H9 (cell line): ENCODE results near the gene PREX1. TPM values are rescaled to one million over a fixed set of nuclear protein-coding genes. Genes with fewer than 3 reads are reported as not detected.

Source experiments
- DNase-seq: peaks from one replicate; pipeline ENCODE4 v3.0.0-alpha.2; 2017
- H2AFZ ChIP-seq: one replicate; pipeline ENCODE4 v1.6.1; 2013; ENCODE audit warnings: mild to moderate bottlenecking, low read length, control low read depth, moderate library complexity
- H2AK5ac ChIP-seq: 2 replicates; pipeline ENCODE4 v1.6.1; 2013; ENCODE audit warnings: low read length, control low read depth, mixed read lengths; ENCODE audit not compliant: insufficient read length
- H2BK120ac ChIP-seq: one replicate; pipeline ENCODE4 v1.6.1; 2013; ENCODE audit warnings: low read depth, mild to moderate bottlenecking, low read length, control low read depth, inconsistent platforms; ENCODE audit not compliant: poor library complexity, severe bottlenecking
- H2BK12ac ChIP-seq: 2 replicates; pipeline ENCODE4 v1.6.1; 2013; ENCODE audit warnings: low read length, control low read depth, mixed read lengths, low read depth; ENCODE audit not compliant: insufficient read length
- H2BK15ac ChIP-seq: 2 replicates; pipeline ENCODE4 v1.6.1; 2013; ENCODE audit warnings: low read depth, low read length, control low read depth
- H2BK20ac ChIP-seq: one replicate; pipeline ENCODE4 v1.6.1; 2013; ENCODE audit warnings: low read depth, mild to moderate bottlenecking, low read length, control low read depth, inconsistent platforms; ENCODE audit not compliant: poor library complexity, severe bottlenecking
- H2BK5ac ChIP-seq: 2 replicates; pipeline ENCODE4 v1.6.1; 2013; ENCODE audit warnings: low read length, control low read depth, mixed read lengths; ENCODE audit not compliant: insufficient read length
- H3K14ac ChIP-seq: 2 replicates; pipeline ENCODE4 v1.6.1; 2013; ENCODE audit warnings: low read length, control low read depth; ENCODE audit not compliant: insufficient read depth
- H3K18ac ChIP-seq: 2 replicates; pipeline ENCODE4 v1.6.1; 2013; ENCODE audit warnings: low read depth, mild to moderate bottlenecking, mixed read lengths, low read length, control low read depth; ENCODE audit not compliant: insufficient read length
- H3K23ac ChIP-seq: 2 replicates; pipeline ENCODE4 v1.6.1; 2013; ENCODE audit warnings: low read length, control low read depth, mixed read lengths, low read depth; ENCODE audit not compliant: insufficient read length
- H3K23me2 ChIP-seq: 2 replicates; pipeline ENCODE4 v1.6.1; 2013; ENCODE audit warnings: low read depth, mild to moderate bottlenecking, mixed read lengths, low read length, control low read depth; ENCODE audit not compliant: insufficient read length, poor library complexity, severe bottlenecking
- H3K27ac ChIP-seq: 2 replicates; pipeline ENCODE4 v1.5.1; 2013; ENCODE audit warnings: low read length, control low read depth, mixed read lengths, low read depth; ENCODE audit not compliant: insufficient read length
- H3K27me3 ChIP-seq: 2 replicates; pipeline ENCODE4 v1.6.1; 2013; ENCODE audit warnings: low read length, control low read depth, inconsistent platforms; ENCODE audit not compliant: insufficient read depth
- H3K4ac ChIP-seq: 2 replicates; pipeline ENCODE4 v1.6.1; 2013; ENCODE audit warnings: low read depth, mild to moderate bottlenecking, control low read depth, inconsistent platforms, low read length, moderate library complexity
- H3K4me1 ChIP-seq: 2 replicates; pipeline ENCODE4 v1.6.1; 2013; ENCODE audit warnings: low read length, control low read depth, inconsistent platforms; ENCODE audit not compliant: insufficient read depth
- H3K4me2 ChIP-seq: 2 replicates; pipeline ENCODE4 v1.6.1; 2013; ENCODE audit warnings: low read length, control low read depth, mixed read lengths; ENCODE audit not compliant: insufficient read length, insufficient read depth
- H3K56ac ChIP-seq: 2 replicates; pipeline ENCODE4 v1.6.1; 2013; ENCODE audit warnings: low read depth, mild to moderate bottlenecking, mixed read lengths, low read length, control low read depth; ENCODE audit not compliant: insufficient read length
- H3K79me1 ChIP-seq: 2 replicates; pipeline ENCODE4 v1.6.1; 2013; ENCODE audit warnings: low read depth, mild to moderate bottlenecking, moderate library complexity, low read length, control low read depth, inconsistent platforms; ENCODE audit not compliant: insufficient read depth, poor library complexity, severe bottlenecking
- H3K79me2 ChIP-seq: 2 replicates; pipeline ENCODE4 v1.6.1; 2013; ENCODE audit warnings: low read length, control low read depth, inconsistent platforms; ENCODE audit not compliant: insufficient read depth
- H3K9ac ChIP-seq: 2 replicates; pipeline ENCODE4 v1.6.1; 2013; ENCODE audit warnings: low read length, control low read depth, mixed read lengths; ENCODE audit not compliant: insufficient read length; ENCODE audit errors: extremely low read depth
- H3K9me3 ChIP-seq: one replicate; pipeline ENCODE4 v1.6.1; 2013; ENCODE audit warnings: low read depth, low read length, inconsistent platforms; ENCODE audit not compliant: control insufficient read depth
- H3T11ph ChIP-seq: one replicate; pipeline ENCODE4 v1.6.1; 2013; ENCODE audit warnings: mild to moderate bottlenecking, low read length, control low read depth, inconsistent platforms
- H4K20me1 ChIP-seq: one replicate; pipeline ENCODE4 v1.6.1; 2013; ENCODE audit not compliant: control insufficient read depth, insufficient read length, insufficient read depth
- H4K5ac ChIP-seq: 2 replicates; pipeline ENCODE4 v1.6.1; 2013; ENCODE audit warnings: low read depth, mild to moderate bottlenecking, mixed read lengths, low read length, control low read depth; ENCODE audit not compliant: insufficient read length
- H4K8ac ChIP-seq: replicated peaks from 2 replicates; pipeline ENCODE4 v1.6.1; 2013; ENCODE audit warnings: low read length, control low read depth, mixed read lengths, low read depth; ENCODE audit not compliant: insufficient read length
- H4K91ac ChIP-seq: 2 replicates; pipeline ENCODE4 v1.6.1; 2013; ENCODE audit warnings: low read depth, mild to moderate bottlenecking, moderate library complexity, mixed read lengths, low read length, control low read depth; ENCODE audit not compliant: insufficient read length
- H3K27ac Mint-ChIP-seq, 3 experiments: 2 replicates in 2 of 3; 3 replicates in 1 of 3; pipeline ENCODE4 v1.8.0; 2020 to 2021; ENCODE audit warnings: mixed read lengths in 3 of 3, mild to moderate bottlenecking in 1 of 3, moderate library complexity in 1 of 3
- H3K27me3 Mint-ChIP-seq: 2 replicates; pipeline ENCODE4 v1.8.0; 2021; ENCODE audit warnings: low read depth, mild to moderate bottlenecking, moderate library complexity, mixed read lengths
- H3K36me3 Mint-ChIP-seq, 3 experiments: 2 replicates in 2 of 3; 3 replicates in 1 of 3; pipeline ENCODE4 v1.8.0; 2020 to 2021; ENCODE audit warnings: low read depth in 3 of 3, mixed read lengths in 3 of 3; ENCODE audit not compliant: insufficient read depth in 1 of 3
- H3K4me1 Mint-ChIP-seq, 2 experiments: 2 replicates each; pipeline ENCODE4 v1.8.0; 2020; ENCODE audit warnings: mixed read lengths in 2 of 2
- H3K4me3 Mint-ChIP-seq, 2 experiments: 2 replicates in 1 of 2; 3 replicates in 1 of 2; pipeline ENCODE4 v1.8.0; 2020 to 2021; ENCODE audit warnings: mild to moderate bottlenecking in 2 of 2, mixed read lengths in 2 of 2, moderate library complexity in 1 of 2
- H3K9me3 Mint-ChIP-seq, 2 experiments: 2 replicates in 1 of 2; 3 replicates in 1 of 2; pipeline ENCODE4 v1.8.0; 2020; ENCODE audit warnings: mild to moderate bottlenecking in 2 of 2, mixed read lengths in 2 of 2, moderate library complexity in 1 of 2
- WGBS: extraction: QIAGEN DNeasy Blood & Tissue Kit; methylation state at CpG from one replicate; pipeline ENCODE4 v1.1.7; 2013; ENCODE audit warnings: missing lambda C conversion rate, low lambda C conversion rate, mixed read lengths; ENCODE audit not compliant: insufficient read length; ENCODE audit errors: extremely low coverage; 5-methylcytosine and 5-hydroxymethylcytosine counted together
- total RNA-seq: library from RNA; stranded (reverse); gene quantifications from 2 replicates; pipeline ENCODE4 v1.2.1, GENCODE V29; 2021
- TF ChIP-seq, protein P1 (sequence below): fragments of 200-600 bp; sonication (generic); conservative IDR thresholded peaks from 3 replicates; pipeline ENCODE4 v1.8.0; 2021; ENCODE audit warnings: antibody characterized with exemption, mild to moderate bottlenecking

The PREX1 gene
- total RNA-seq, 1 experiment from 2014 or later, result 6.6 TPM

DNA sequence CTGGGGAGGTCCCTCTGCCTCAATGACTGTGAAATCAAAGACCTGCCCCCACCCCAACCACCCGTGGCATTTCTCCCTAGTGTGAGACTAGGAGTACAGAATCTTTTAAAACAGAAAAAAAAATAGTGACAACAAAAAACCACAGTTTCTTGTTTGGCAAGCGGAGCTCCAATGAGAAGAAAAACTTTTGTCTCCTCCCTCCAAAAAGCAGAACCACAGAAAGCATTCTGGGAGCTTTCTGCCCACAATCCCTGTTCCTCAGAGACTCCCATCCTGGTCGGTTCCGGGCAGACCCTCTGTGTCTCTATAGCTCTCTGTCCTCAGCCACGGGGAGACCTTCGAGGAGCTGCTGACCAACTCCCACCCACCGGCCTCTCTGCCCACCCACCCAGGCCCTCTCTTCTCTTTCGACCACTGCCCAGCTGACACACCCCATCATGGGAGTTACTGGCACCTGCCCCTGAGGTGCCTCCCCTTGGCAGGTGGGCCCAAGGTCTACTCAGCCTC lies 4.9 kb downstream of the PREX1 start:
- H3K79me2 ChIP-seq, result no peaks in the 10 kb centered on the region
- no peak overlapping the region for H3K23ac ChIP-seq
- H2BK20ac ChIP-seq, result no peak overlapping the region
- H3K4ac ChIP-seq, result no peak overlapping the region
- no peaks in the 10 kb centered on the region for H3K9me3 ChIP-seq
- H2AFZ ChIP-seq, result no peak overlapping the region
- H3K4me1 Mint-ChIP-seq, result peaks cover 40 to 53% of the 10 kb centered on the region in 2 experiments
- H3T11ph ChIP-seq, result no peak overlapping the region
- H2AK5ac ChIP-seq, result no peak overlapping the region
- H3K56ac ChIP-seq, result no peak overlapping the region
- no peak overlapping the region for H3K18ac ChIP-seq
- H2BK120ac ChIP-seq, result no peak overlapping the region
- peaks cover 10% of the 10 kb centered on the region for H3K23me2 ChIP-seq
- H2BK5ac ChIP-seq, result no peak overlapping the region
- H2BK12ac ChIP-seq, result no peak overlapping the region
- peaks cover 10% of the 10 kb centered on the region for H3K27me3 ChIP-seq
- no peaks in the 10 kb centered on the region for H3K36me3 Mint-ChIP-seq
- H2BK15ac ChIP-seq, result no peak overlapping the region
- no peak overlapping the region for H4K8ac ChIP-seq
- H3K9me3 Mint-ChIP-seq, result no peaks in the 10 kb centered on the region; a peak in 2 of 5 replicates
- H4K91ac ChIP-seq, result no peak overlapping the region
- no peak overlapping the region for H3K4me2 ChIP-seq
- H3K27me3 Mint-ChIP-seq, result peaks cover 67% of the 10 kb centered on the region
- TF ChIP-seq, protein P1, sequence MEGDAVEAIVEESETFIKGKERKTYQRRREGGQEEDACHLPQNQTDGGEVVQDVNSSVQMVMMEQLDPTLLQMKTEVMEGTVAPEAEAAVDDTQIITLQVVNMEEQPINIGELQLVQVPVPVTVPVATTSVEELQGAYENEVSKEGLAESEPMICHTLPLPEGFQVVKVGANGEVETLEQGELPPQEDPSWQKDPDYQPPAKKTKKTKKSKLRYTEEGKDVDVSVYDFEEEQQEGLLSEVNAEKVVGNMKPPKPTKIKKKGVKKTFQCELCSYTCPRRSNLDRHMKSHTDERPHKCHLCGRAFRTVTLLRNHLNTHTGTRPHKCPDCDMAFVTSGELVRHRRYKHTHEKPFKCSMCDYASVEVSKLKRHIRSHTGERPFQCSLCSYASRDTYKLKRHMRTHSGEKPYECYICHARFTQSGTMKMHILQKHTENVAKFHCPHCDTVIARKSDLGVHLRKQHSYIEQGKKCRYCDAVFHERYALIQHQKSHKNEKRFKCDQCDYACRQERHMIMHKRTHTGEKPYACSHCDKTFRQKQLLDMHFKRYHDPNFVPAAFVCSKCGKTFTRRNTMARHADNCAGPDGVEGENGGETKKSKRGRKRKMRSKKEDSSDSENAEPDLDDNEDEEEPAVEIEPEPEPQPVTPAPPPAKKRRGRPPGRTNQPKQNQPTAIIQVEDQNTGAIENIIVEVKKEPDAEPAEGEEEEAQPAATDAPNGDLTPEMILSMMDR, result no peak
- no peaks in the 10 kb centered on the region for H3K79me1 ChIP-seq
- H4K5ac ChIP-seq, result no peak overlapping the region
- no peak overlapping the region for H3K14ac ChIP-seq
- no peak overlapping the region for H3K27ac ChIP-seq
- H3K27ac Mint-ChIP-seq, result no peak overlapping the region
- no peaks in the 10 kb centered on the region for H4K20me1 ChIP-seq
- H3K4me3 Mint-ChIP-seq, result no peak overlapping the region
- no peak for DNase-seq
- H3K4me1 ChIP-seq, result no peaks in the 10 kb centered on the region; the same call in 1 of the 2 replicates
- no peak overlapping the region for H3K9ac ChIP-seq
- WGBS, result no CpG with 5 or more reads among the region's 8 CpGs
